C4-2B (cell line): Measurements from ENCODE around the gene SCAF8.

Source experiments
- H3K27ac ChIP-seq: fragments of 450-650 bp; 2 replicates; pipeline ENCODE4 v1.5.1; 2017
- ZFX ChIP-seq: fragments of 450-650 bp; IDR thresholded peaks from 2 replicates; pipeline ENCODE4 v1.6.1; 2017
- TF ChIP-seq, protein P1 (sequence below): fragments of 450-650 bp; conservative IDR thresholded peaks from 2 replicates; pipeline ENCODE4 v1.5.1; 2017; ENCODE audit warnings: mild to moderate bottlenecking

SCAF8 gene

DNA sequence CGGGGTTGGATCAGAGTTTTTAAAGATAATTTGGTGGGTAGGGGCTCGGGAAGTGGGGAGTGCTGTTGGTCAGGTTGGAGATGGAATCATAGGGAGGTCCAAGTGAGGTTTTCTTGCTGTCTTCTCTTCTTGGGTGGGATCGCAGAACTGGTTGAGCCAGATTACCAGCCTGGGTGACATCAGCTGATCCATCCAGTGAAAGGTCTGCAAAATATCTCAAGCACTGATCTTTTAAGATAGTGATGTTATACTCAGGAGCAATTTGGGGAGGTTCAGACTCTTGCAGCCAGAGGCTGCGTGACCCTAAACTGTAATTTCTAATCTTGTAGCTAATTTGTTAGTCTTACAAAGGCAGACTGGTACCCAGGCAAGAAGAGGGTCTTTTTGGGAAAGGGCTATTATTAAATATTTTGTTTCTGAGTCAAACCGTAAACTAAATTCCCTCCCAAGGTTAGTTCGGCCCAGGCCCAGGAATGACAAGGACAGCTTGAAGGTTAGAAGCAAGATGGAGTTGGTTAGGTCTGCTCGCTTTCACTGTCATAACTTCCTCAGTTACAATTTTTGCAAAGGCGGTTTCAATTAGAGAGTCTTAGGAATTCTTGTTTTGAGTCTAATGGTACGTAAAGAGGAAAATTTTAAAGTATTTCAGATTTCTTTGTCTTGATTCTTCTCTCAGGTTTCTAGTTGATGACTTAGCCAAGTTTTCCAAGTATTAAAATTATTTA lies 53.1 kb downstream of the SCAF8 start:
- TF ChIP-seq ZFX = no peak
- TF ChIP-seq, protein P1, sequence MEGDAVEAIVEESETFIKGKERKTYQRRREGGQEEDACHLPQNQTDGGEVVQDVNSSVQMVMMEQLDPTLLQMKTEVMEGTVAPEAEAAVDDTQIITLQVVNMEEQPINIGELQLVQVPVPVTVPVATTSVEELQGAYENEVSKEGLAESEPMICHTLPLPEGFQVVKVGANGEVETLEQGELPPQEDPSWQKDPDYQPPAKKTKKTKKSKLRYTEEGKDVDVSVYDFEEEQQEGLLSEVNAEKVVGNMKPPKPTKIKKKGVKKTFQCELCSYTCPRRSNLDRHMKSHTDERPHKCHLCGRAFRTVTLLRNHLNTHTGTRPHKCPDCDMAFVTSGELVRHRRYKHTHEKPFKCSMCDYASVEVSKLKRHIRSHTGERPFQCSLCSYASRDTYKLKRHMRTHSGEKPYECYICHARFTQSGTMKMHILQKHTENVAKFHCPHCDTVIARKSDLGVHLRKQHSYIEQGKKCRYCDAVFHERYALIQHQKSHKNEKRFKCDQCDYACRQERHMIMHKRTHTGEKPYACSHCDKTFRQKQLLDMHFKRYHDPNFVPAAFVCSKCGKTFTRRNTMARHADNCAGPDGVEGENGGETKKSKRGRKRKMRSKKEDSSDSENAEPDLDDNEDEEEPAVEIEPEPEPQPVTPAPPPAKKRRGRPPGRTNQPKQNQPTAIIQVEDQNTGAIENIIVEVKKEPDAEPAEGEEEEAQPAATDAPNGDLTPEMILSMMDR = no peak

DNA sequence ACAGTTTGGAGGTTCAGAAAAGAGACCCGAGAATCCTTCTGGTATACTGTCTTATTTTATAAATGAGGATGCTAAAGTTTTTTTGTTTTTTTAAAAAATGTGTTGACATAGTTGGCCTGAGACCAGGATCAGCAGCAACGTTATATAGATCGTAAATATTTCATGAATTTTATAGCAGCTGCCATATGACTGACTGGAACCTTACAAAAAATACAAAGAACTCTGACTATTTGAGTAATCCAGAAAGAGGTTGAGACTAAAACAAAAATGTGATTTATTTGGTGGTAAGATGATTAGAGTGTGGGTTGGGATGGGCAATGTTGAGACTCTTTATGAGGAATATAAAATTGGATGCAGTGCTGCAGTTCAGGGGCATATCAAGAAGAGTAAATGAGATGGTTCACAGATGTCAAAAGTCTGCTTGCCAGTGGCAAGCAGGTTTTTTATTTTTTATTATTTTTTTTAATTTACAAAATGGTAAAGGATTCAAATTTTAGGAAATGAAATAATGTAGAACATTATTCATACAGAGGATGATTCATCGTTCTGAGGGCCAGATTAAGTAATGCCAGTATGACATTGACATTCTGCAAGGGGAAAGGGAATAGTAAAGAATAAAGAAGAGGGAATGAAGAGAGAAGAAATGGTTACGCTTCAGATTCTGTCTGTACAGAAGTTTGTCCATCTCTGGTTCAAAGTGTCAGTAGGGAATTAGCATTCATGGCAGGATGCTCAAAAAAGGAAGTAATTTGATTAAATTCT lies 58.5 kb downstream of the SCAF8 start:
- no peak for TF ChIP-seq ZFX
- TF ChIP-seq, protein P1 = no peak
- H3K27ac ChIP-seq = no peak overlapping the region

More for the DNA sequence above, 53.1 kb downstream of the SCAF8 start:
- no peak overlapping the region for H3K27ac ChIP-seq

DNA sequence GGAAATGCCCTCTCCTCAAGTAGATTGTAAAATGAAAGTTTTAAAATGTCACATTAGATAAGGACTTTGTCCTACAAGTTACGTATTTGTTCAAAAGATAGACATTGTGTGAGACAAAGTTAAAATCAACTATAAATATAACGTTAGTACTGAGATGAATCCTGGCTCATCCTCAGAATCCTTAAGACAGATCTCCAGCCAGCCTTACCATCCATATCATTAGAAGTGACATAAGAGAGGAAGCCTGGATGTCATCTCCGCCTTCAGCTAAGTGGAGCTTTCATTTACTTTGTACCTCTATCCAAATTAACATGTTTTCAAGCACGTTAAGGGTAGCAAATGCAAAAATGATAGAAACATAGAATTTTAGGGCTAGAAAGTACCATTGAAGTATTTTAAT lies 59.1 kb downstream of the SCAF8 start:
- H3K27ac ChIP-seq = no peak overlapping the region
- TF ChIP-seq, protein P1 = no peak
- no peak for TF ChIP-seq ZFX

DNA sequence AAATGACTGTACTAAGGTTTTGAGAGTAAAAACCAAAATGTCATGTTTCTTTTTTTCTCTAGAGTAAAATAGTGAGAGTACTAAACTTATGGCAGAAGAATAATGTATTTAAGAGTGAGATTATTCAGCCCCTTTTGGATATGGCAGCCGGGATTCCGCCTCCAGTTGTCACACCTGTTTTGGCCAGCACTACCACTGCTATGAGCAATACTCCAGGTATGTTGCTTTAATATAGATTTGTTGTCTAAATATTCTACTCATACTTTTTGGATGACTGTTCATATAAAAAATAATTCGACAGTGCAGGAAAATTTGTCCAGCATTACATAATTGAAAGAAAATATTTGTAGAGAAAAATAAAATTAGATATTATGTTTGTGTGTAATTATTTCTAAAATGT lies 59.5 kb downstream of the SCAF8 start:
- no peak overlapping the region for H3K27ac ChIP-seq

DNA sequence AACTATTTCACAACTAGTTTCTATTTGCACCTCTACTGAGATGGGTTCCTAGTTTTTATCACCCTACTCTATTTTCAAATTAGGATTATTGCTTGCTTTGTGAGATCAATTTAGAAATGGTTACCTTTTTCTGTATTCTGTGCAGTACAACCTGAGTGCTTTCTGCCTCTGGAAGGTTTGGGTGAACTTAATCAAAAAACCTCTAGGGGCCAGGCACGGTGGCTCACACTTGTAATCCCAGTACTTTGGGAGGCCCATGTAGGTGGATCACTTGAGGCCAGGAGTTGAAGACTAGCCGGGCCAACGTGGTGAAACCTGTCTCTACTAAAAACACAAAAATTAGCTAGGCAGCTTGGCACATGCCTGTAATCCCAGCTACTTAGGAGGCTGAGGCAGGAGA lies 63.3 kb downstream of the SCAF8 start:
- H3K27ac ChIP-seq = no peak overlapping the region
- TF ChIP-seq ZFX = no peak
- TF ChIP-seq, protein P1 = no peak

More for the DNA sequence above, 59.5 kb downstream of the SCAF8 start:
- no peak for TF ChIP-seq ZFX
- TF ChIP-seq, protein P1 = no peak

DNA sequence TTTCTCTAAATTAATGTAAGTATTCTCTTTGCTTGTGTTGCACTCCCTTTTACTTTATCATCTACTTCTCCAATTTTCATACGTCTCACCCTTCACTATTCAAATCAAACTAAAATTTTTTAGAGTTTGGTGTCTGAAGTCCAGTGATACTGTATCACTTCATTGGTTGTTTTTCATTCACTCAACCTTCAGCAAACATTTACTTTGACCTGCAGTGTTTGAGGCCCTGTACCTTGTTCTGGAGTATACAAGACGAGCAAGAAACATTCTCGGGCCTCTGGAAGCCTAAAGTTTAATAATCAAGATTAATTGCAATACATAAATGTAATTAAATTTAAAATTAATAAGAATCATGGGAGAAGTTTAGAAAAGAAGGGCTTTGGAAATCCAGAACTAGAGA lies 64.6 kb downstream of the SCAF8 start:
- TF ChIP-seq, protein P1 = no peak
- no peak for TF ChIP-seq ZFX
- no peak overlapping the region for H3K27ac ChIP-seq

DNA sequence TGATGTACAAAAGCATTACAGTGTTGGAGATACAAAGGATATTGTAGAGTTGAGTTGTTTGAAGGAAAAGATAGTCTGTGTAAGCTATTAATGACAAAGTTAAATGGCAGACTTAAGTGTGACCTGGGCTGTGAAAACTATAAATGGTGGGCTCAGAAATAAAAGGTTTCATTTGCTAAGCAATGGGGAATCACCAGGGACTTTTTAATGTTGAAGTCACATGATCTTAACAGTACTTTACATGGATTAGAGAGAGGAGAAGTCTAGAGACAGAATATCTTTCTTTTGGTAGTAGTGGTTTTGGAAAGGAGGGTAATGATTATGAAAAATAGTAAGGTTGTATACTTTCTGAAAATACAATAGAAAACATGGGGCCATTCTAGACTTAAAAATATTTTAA lies 67.1 kb downstream of the SCAF8 start:
- H3K27ac ChIP-seq = no peak overlapping the region
- no peak for TF ChIP-seq ZFX
- TF ChIP-seq, protein P1 = no peak
